Posterior cingulate gyrus (tissue), 11 donors: ENCODE measurements around the gene AGO3.
A peak's percentile ranks its signal among the peaks of the same experiment; 100 is the strongest.
"Not testable (repeated sequence)": the region's sequence is repeated elsewhere in the genome, so short reads cannot be mapped to it uniquely, and the experiment has no call there.

Source experiments
- DNase-seq, 10 donors: peaks; one replicate each; pipeline versions ENCODE4 v3.0.0 to v3.0.0-alpha.2; 2020 to 2021; ENCODE audit warnings: mixed read lengths in 3 of 10
- intact Hi-C: fragments of 100-400 bp; cut with DNase I; formaldehyde crosslinking; loops from one replicate; pipeline ENCODE4 v1.15.1; 2023

AGO3 gene

DNA sequence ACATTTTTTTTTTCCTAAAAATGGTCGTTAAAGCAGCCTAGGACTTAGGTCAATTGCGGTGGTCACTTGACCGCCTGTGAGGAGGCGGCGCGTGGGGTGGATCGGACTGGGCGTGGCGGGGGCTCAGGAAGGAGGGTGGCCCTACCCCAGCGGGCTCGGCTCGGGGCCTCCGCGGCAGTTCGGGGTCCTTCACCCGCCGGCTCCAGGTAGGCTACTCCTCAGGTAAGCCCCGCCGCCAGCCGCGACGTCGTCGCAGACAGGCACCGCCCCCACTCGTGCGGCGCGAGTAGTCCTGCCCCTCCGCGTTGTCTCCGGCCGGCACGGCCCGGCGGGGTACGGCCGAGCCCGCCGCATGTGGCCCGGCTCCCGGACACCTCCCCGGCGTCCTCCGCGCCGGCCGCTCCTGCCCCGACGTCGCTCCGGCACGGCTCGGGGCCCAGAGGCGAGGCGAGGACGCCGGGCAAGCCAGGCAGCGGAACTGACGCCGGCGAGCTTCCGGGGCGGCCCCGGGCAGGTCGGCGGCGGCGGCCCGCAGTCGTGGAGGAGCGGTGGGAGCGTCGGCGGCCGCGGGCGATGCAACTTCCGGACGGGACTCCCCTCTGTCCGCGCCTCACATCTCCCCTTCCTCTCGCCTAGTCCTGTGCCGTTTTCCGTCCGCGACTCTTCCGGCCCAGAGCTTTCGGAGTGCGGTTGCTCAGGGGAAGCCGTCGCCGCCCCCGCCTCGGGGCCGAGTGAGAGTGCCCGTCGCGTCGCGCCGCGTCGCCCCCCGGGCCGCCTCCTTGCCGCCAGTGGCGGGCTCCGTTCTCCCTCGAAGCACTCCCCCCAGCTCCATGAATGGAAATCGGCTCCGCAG, at the start of gene AGO3:
Gene AGO3 (plus strand): TSS at position 513 of the 853 bp plus-strand sequence. CDS start 322 bp downstream, at position 835.
- peak; percentile 72 to 97 (median 84) for DNase-seq
- intact Hi-C loops = loop anchor here (2.0 to 5.0 kb wide), 2 partner anchors 48 to 156 kb away; partner anchors contain the start of genes ADPRS and AGO1

DNA sequence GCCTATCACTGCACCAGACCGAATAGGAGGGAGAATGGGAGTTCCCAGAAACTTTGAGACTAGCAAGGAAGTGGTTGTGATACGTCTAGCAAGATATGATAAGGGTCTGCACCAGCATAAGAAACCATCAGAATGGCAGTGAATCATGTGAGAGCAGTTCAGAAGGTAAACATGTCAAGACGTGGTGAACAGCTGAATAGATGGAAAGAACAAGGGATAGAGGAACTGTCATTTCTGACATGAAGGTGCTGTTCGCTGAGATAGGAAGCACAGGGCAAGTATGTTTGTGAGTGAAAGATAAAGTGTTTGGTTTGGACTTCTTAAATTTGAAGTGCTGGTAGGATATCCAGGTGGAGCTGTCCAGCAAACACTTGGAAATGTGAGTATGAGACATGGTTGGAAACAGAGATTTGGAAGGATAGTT, 49.0 kb upstream of the AGO3 start:
- intact Hi-C loops = loop anchor here (2.0 to 5.0 kb wide), 2 partner anchors 49 to 205 kb away; partner anchors contain the start of genes ADPRS and AGO3
- no peak for DNase-seq

DNA sequence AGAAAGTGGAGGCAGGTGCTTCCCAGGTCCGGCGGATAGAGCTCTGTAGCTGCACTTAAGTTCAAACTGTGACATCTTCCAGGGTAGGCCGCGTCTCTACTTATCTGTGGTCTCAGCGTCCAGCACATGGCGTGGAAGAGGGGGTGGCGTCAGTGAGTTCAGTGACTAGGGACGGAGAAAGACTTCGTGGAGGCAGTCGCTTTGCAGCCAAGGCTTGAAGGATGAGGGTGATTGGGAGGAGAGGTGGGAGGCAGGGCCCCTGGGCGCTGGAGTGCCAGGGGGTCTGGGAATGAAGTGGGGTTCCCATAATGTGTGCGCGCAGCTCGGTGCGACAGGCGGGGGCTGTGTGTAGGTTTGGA, 48.3 kb upstream of the AGO3 start:
- intact Hi-C loops = loop anchor here (2.0 to 5.0 kb wide), 2 partner anchors 48 to 205 kb away; partner anchors contain the start of genes ADPRS and AGO3
- no peak for DNase-seq

DNA sequence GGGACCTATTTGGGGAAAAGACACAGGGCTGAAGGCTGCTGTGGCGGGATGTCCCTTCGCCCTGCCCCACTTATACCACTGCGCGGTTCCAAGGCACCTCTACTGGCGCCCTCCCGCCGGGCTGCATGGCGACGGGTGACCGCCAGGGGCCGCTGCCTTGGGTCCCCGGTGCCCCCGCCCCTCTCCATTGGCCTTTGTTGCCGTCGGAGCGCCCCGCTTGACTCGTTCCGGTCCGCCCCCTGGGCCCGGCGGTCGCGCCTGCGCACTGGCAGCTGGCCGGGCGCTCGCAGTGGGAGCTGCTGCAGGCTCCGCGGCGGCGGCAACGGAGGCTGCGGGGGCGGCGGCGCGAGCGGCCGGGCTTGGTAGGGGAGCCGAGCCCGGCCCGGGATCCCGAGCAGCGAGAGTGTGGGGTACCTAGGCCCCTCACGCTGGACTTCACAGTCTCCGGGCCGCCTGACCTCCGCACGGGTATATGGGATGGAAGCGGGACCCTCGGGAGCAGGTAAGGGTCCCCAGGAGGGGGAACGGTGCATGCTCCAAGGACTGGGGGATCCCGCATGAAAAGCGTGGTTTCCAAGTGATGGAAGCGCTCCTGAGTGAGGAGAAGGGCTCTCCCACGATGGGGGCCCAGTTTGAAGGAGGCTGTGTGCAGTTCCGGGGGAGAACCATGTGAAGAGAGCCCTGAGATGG, 47.8 kb upstream of the AGO3 start, which contains the start of gene AGO1:
Gene AGO1 (plus strand): TSS at position 265 of the 690 bp plus-strand sequence. CDS start 213 bp downstream, at position 478.
- intact Hi-C loops = loop anchor here (2.0 to 5.0 kb wide), 2 partner anchors 48 to 204 kb away; partner anchors contain the start of genes ADPRS and AGO3
- peak; percentile 90 to 99 (median 95) for DNase-seq

DNA sequence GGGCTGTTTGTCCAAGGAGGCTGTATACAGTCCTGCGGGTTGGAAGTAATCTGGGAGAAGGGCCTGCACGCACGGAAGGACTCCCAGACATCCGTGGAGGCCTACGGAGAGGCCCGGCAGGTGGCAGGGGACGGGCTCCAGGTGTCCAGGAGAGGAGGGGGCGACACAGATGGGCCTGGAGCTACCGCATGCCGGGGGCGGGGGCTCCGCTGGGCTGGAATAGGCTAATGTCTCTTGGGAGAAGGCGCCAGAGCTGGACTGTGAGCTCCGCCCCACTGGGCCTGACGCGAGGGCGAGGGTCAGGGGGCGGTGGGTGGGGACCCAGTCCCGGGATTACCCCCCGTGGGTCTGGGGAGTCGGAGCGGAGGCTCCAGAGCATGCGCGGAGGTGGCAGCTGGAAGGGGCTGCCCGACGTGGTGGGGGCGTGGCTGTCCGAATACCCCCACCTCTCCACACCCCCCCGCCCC, 47.2 kb upstream of the AGO3 start:
- intact Hi-C loops = loop anchor here (2.0 to 5.0 kb wide), 2 partner anchors 47 to 204 kb away; partner anchors contain the start of genes ADPRS and AGO3
- peak in 7 of 10 donors; percentile 15 to 89 (median 31) for DNase-seq

DNA sequence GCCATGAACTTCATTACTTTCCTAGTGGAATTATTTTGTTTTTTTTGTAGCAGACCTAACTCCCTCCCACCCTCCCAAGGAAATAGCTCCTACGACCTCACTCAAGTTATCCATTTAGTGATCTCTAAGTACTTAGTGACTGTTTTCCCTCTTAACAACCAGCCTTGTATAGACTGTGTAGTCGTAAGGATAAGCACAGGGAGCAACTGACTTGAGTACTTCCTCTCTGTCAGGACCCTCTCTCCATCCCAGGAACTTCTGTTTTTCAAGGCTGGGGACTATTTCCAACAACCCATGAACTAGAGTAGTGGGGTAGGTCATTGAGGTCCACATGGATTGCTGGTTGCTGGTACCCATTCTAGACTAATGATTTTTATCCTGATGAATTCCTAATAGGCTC, 46.0 kb upstream of the AGO3 start:
- intact Hi-C loops = loop anchor here (5.0 kb wide), 1 partner anchor 202 kb away; the partner anchor contains the start of gene ADPRS
- no peak for DNase-seq

DNA sequence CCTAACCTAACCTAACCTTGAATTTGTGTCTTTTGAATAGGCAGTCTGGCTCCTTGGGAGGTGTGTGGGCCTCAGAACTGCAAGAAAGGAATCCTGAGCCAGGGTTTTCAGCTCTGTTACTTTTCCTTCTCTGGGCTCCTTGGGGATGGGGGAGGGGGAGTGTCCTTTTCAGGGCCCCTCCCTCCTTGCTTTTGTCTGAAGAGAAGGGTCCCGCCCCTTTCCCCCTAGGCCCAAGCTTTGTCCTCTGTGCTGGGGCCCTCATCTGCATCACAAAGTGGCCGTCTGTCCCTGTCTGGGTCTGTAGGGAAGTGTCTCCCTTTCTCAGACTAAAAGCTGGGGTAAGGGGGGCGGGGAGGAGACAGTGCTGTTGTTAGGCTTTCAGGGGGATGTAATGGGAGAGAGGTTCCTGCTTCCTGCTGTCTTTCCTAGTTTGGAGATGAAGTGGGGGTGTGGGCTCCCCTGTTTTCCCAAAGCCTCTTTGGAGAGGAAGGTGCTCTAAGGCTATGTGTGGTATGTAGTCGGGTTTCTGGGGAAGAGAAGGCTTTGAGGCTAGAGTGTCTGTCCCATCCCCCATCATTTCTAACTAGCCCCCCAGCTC, 44.8 kb upstream of the AGO3 start:
- no peak for DNase-seq
- intact Hi-C loops = no loop called here

DNA sequence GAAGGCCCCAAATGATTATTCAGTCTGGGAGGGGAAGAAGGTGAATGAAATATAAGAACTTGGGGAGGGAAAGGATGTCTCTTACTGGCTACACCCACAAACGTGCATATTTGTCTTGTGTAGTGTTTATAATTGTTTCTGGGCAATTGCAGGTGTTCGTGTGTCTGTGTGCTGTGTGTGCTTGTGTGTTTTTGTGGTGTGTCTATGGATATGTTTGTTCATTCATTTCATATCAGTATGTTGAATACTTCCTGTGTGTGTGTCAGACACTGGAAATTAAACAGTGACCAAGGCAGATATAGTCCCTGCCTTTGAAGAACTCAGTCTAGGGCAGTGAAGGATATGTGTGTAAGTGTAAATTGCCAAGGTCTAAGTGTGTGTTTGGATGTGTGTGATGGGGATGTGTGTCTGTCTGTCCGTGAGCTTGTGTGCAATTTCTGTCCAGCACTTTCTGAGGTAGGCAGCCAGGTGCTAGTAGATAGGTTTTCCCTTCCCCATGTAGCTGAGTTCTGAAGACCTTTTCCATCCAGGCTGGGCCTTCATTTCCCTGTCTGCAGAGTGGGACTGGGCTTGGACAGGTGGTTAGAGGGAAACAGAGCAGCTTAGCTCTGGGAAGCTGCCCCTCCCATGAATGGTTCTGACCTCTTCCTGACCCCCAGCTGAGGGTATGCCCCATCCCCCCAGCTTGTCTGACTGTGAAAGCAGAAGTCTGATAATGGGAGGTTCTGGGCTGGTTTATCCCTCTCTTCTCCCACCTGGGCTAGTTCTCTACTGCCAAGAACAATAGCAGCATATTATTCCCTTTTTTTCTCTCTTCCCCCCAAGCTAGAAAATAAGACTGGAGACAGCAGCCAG, 44.1 kb upstream of the AGO3 start:
- intact Hi-C loops = no loop called here
- no peak for DNase-seq

DNA sequence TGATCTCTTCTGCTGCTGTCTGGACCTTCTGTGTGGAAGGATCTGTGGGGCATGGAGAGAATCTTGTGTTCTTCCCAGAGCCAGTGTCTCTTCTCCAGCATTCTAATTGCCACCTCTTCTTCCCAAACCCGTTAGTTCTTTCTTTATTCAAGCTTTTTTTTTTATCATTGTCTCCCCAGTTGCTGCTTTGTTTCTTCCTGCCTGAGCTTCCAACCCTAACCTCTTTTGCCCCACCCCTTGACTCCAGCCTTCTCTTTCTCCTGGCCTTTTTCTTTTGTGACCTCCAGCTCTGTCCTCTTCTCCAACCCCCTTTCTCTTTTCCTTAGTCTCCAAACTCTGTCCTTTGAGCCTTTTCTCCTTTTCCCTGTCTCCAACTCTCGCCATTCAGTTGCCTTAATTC, 43.4 kb upstream of the AGO3 start:
- no peak for DNase-seq
- intact Hi-C loops = no loop called here

DNA sequence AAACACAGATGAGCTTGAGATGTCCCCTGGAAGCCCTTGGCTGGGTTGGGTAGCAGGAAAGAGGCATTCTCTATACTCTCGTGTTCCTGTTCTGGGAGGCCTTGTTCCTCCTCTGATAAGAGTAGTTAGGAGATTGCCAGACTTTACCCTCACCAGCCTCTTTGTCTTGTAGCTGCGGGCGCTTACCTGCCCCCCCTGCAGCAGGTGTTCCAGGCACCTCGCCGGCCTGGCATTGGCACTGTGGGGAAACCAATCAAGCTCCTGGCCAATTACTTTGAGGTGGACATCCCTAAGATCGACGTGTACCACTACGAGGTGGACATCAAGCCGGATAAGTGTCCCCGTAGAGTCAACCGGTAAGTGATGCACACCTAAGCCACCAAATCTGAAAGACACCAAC, 42.6 kb upstream of the AGO3 start:
- DNase-seq = no peak
- intact Hi-C loops = no loop called here

DNA sequence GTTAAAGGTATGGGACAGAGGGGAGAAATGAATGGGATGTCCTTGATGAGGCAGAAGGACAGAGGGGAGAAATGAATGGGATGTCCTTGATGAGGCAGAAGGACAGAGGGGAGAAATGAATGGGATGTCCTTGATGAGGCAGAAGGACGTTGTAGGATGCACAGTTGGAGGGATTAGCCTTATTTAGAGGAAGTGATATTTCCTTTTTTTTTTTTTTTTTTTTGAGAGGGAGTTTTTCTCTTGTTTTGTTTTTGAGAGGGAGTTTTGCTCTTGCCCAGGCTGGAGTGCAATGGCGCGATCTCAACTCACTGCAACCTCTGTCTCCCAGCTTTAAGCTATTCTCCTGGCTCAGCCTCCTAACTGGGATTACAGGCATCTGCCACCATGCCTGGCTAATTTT, 41.9 kb upstream of the AGO3 start:
- intact Hi-C loops, DNase-seq: not testable (repeated sequence)

DNA sequence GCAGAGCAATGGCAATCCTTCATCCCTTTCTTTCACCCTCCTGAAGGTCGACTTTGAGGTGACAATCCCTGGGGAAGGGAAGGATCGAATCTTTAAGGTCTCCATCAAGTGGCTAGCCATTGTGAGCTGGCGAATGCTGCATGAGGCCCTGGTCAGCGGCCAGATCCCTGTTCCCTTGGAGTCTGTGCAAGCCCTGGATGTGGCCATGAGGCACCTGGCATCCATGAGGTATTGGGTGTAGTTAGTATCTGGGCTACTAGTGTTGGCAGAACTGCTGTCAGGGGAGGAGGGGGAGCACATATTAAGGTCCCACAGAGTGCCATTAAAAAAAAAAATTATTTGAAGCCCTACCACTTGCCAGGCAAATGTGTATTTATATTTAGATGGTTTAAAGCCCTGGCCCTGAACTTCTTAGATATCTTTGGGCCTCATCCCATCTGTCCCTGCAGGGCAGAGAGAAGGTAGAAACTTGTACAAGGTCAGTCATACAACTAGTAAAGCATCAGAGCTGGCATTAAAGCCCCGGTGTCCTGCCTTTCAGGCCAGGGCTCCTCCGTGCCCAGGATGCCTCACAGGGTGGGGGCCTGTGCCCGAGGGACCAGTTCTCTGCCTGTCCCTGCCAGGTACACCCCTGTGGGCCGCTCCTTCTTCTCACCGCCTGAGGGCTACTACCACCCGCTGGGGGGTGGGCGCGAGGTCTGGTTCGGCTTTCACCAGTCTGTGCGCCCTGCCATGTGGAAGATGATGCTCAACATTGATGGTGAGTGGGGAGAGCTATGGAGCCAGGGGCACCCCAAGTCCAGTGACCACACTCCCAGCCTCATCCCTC, 37.6 kb upstream of the AGO3 start:
- DNase-seq = no peak
- intact Hi-C loops = no loop called here

DNA sequence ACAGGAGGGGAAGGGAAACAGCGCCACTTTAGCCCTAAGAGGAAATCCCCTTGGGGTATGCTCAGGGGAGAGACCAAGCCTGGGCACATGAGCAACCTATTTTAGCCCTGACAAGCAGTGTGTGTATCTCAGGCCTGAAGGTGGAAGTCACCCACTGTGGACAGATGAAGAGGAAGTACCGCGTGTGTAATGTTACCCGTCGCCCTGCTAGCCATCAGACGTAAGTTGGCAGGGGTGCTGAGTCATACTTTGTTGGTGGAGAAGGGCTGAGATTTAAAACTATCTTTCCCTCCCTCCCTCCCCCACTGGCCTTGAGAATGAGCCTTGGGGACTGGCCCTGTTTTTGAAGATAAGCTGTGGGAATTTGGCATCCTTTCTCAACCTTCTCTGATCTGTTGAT, 36.7 kb upstream of the AGO3 start:
- no peak for DNase-seq
- intact Hi-C loops = no loop called here

DNA sequence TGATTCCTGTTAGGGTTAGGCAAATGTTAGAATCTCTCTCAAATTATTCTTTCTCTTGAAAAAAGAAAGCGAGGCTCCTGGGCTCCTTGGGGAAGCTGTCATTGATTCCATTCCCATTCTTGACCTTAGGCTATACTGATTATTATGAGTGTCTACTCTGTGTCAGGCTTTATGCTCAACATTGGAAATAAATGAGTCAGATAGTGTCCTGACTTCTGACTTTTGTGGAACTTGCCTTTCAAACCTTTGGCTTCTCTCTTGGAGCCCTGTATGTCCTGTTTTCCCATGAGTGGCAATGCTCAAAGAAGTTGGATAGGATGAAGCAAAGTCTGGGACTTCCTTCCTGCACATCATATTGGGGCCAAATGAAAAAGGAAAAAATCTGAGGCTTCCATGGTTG, 36.2 kb upstream of the AGO3 start:
- no peak for DNase-seq
- intact Hi-C loops = no loop called here

DNA sequence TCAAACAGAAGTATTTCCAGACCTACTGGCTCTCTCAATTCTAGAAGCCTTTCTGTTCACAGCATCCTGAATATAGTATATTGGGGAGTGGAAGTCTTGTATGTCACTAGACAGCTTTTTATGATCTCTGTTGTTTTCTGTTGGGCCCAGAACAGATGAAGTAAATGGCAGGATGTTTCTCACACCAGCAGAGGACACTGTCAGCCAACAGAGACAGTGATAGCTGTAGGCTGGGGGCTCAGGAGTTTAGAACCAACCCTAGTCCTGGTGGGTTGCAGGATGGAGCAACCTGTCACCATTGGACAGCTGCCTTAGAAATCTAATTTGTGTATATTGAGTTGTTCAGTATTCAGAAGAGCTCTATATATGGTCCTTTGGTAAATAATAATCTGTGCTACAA, 31.0 kb upstream of the AGO3 start:
- DNase-seq = no peak
- intact Hi-C loops = no loop called here

DNA sequence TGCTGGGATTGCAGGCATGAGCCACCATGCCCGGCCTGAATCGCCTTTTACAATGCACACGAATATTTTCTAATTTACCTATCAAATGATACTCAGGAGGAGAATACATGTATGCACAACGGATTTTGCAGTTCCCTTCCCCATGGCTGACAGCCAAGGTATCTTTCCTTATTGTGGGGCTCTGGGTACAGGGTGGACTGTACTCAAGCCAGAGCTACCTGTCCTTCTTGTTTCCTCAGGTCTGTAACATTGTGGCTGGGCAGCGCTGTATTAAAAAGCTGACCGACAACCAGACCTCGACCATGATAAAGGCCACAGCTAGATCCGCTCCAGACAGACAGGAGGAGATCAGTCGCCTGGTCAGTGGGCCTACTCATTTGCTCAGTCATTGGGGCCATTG, 29.7 kb upstream of the AGO3 start:
- intact Hi-C loops = no loop called here
- no peak for DNase-seq

DNA sequence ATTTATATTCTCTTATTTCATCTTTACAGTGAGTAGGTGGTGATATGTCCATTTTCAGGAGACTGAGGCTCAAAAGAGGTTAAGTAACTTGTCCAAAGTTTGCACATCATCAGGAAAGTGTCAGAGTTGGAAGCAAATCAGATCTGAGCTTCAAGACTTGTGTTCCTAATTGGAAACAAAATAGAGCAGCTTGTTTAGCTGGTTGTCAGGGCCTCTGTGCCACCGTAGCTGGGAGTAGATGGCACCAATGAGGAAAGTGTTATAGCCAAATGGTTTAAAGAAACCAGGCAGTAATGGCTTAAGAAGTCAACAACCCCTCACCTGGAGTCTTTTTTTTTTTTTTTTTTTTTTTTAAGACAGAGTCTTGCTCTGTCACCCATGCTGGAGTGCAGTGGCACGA, 28.2 kb upstream of the AGO3 start:
- DNase-seq = no peak
- intact Hi-C loops = no loop called here

DNA sequence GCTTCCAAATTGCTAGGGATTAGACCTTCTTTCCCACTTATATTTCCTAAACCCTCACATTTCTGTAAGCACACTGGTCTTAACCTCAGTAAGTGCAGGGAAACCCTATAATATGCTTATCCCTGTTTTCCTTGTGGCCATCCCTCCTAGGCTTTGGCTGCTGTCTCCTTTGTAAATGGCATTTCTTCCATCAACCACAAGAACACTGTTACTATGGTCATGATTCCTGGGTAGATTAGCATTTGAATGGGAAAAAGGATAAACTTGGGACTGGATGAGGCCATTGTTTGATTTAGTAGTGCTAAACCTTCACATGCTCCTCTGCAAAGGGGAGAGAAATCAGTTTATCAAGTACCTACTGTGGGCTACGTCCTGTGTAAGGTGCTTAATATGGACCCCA, 16.2 kb upstream of the AGO3 start:
- intact Hi-C loops = no loop called here
- no peak for DNase-seq

DNA sequence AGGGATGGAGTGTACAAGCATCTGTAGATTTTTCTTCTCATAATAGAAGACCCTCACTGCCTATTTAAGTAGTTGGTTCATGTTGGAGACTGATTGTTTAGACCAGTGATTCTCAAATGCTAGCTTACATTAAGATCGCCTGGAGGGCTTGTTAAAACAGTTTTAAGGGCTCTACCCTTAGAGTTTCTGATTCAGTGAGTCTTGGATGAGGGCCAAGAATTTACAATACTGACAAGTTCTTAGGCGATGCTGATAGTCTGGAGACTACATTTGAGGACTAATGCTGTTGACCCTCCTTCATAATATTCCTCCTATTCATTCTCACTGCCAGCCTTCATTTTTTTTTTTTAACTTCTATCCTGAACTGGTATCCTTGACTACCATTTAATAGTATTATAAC, 15.2 kb upstream of the AGO3 start:
- no peak for DNase-seq
- intact Hi-C loops = no loop called here
